GM12892 (cell line): Measurements from ENCODE around the gene LDLRAD4.

ENCODE experiments used
- POLR2A ChIP-seq: IDR thresholded peaks from 2 replicates; pipeline ENCODE4 v1.6.1; 2011; ENCODE audit warnings: low read depth, low read length, control low read depth
- TAF1 ChIP-seq: IDR thresholded peaks from 2 replicates; pipeline ENCODE4 v1.6.1; 2011; ENCODE audit warnings: low read depth, mild to moderate bottlenecking, control low read depth, low read length, borderline replicate concordance

DNA sequence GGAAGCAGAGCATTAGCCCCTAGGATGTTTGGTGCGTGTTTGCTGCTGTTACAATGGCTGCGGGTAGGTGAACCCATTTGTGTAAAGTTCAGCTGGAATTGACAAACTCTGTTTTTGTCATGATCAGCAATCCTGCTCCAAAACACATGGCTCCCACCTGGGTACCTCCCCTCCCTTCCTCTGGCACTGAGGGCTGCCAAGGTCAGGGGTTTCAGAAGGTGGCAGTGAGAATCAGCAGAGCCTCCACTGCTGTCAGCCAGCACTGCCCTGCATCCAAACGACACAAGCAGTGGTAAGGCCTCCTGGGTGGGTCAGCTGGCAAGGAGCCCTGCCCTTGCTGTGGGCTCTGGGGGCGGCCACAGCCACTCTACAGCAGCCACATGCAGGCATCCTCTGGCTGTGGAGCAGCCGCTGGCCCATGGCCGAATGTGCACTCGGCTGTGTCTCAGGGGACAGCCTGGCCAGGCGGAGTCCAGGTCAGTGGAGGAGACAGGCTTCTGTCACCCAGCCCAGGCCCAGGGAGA, 32.8 kb upstream of the LDLRAD4 start:
- TF ChIP-seq TAF1 (no peak), POLR2A (no peak)
